ENCODE data around the gene HCN2. TPM values are rescaled to one million over a fixed set of nuclear protein-coding genes. Genes with fewer than 3 reads are reported as not detected.
A peak's percentile ranks its signal among the peaks of the same experiment; 100 is the strongest.

Gene HCN2
- total RNA-seq, 1 donor from 2014 or later = 0.25 TPM

GRCh38 chr19:621819-622218 lies 32.1 kb downstream of the HCN2 start:
- Histone ChIP-seq H3K4me1 (no peaks in the 10 kb centered on the region), H3K27ac (no peak overlapping the region), H3K4me3 (no peak overlapping the region), H3K27me3 (no peaks in the 10 kb centered on the region), H3K36me3 (peaks cover 0 to 54% of the 10 kb centered on the region in 2 donors), H3K9me3 (no peaks in the 10 kb centered on the region)
- DNase-seq (ENCODE audit: extremely low spot score in 2 of 2) = no peak
- intact Hi-C loops (cut with DNase I) = no loop called here
- TF ChIP-seq POLR2AphosphoS5 (IDR thresholded peaks at IDR 0.05; ENCODE audit: insufficient read depth in 1 of 2, low read depth in 1 of 2) (no peak), POLR2A (IDR thresholded peaks at IDR 0.05) (no peak), CTCF (IDR thresholded peaks at IDR 0.05) (no peak)

- Histone ChIP-seq H3K4me1 (no peaks in the 10 kb centered on the region), H3K9me3 (no peaks in the 10 kb centered on the region), H3K4me3 (no peak overlapping the region), H3K36me3 (peaks cover 0 to 49% of the 10 kb centered on the region in 2 donors), H3K27me3 (no peaks in the 10 kb centered on the region), H3K27ac (no peak overlapping the region)
- no peak for DNase-seq (ENCODE audit: extremely low spot score in 2 of 2)
- intact Hi-C loops (cut with DNase I) = no loop called here
- TF ChIP-seq POLR2A (IDR thresholded peaks at IDR 0.05) = no peak
- TF ChIP-seq POLR2AphosphoS5 (IDR thresholded peaks at IDR 0.05; ENCODE audit: insufficient read depth in 1 of 2, low read depth in 1 of 2) = no peak
- no peak for TF ChIP-seq CTCF (IDR thresholded peaks at IDR 0.05)
Observed at GRCh38 chr19:622666-623065, 33.0 kb downstream of the HCN2 start.

- DNase-seq (ENCODE audit: extremely low spot score in 2 of 2) = no peak
- TF ChIP-seq CTCF (IDR thresholded peaks at IDR 0.05) (no peak), POLR2AphosphoS5 (IDR thresholded peaks at IDR 0.05; ENCODE audit: insufficient read depth in 1 of 2, low read depth in 1 of 2) (no peak), POLR2A (IDR thresholded peaks at IDR 0.05) (no peak)
- Histone ChIP-seq H3K9me3 (no peaks in the 10 kb centered on the region), H3K27me3 (no peaks in the 10 kb centered on the region), H3K27ac (no peak overlapping the region), H3K4me3 (no peak overlapping the region), H3K36me3 (peaks cover 0 to 48% of the 10 kb centered on the region in 2 donors), H3K4me1 (no peaks in the 10 kb centered on the region)
- intact Hi-C loops (cut with DNase I) = no loop called here
Observed at GRCh38 chr19:623175-623916, 33.7 kb downstream of the HCN2 start.

GRCh38 chr19:623974-624373 lies 34.3 kb downstream of the HCN2 start:
- Histone ChIP-seq H3K9me3 (no peaks in the 10 kb centered on the region), H3K27me3 (no peaks in the 10 kb centered on the region), H3K4me1 (no peaks in the 10 kb centered on the region), H3K4me3 (no peak overlapping the region), H3K27ac (no peak overlapping the region), H3K36me3 (peaks cover 0 to 46% of the 10 kb centered on the region in 2 donors)
- no peak for DNase-seq (ENCODE audit: extremely low spot score in 2 of 2)
- intact Hi-C loops (cut with DNase I) = no loop called here
- TF ChIP-seq POLR2A (IDR thresholded peaks at IDR 0.05) (no peak), POLR2AphosphoS5 (IDR thresholded peaks at IDR 0.05; ENCODE audit: insufficient read depth in 1 of 2, low read depth in 1 of 2) (peak in 1 of 2 donors; percentile 52)

GRCh38 chr19:624433-625109 lies 34.9 kb downstream of the HCN2 start:
- DNase-seq (ENCODE audit: extremely low spot score in 2 of 2) = no peak
- no peaks in the 10 kb centered on the region for H3K4me1 ChIP-seq
- intact Hi-C loops (cut with DNase I) = no loop called here
- TF ChIP-seq CTCF (IDR thresholded peaks at IDR 0.05) (no peak), POLR2A (IDR thresholded peaks at IDR 0.05) (no peak), POLR2AphosphoS5 (IDR thresholded peaks at IDR 0.05; ENCODE audit: insufficient read depth in 1 of 2, low read depth in 1 of 2) (no peak)
- H3K36me3 ChIP-seq = peaks cover 0 to 46% of the 10 kb centered on the region in 2 donors
- no peaks in the 10 kb centered on the region for H3K27me3 ChIP-seq
- H3K9me3 ChIP-seq = no peaks in the 10 kb centered on the region
- H3K27ac ChIP-seq = no peak overlapping the region
- H3K4me3 ChIP-seq = no peak overlapping the region

Data from vagina (tissue), 2 donors.